Psoas muscle (tissue), 8 donors: ENCODE measurements around the gene MARF1. TPM values are rescaled to one million over a fixed set of nuclear protein-coding genes. Genes with fewer than 3 reads are reported as not detected.
"Not testable (repeated sequence)": the region's sequence is repeated elsewhere in the genome, so short reads cannot be mapped to it uniquely, and the experiment has no call there.

Source experiments
- ATAC-seq, 4 donors: fragments of 200-7000 bp; cut with Tn5 transposase; one replicate each; pipeline ENCODE4 v1.9.1; 2020; ENCODE audit warnings: moderate library complexity in 3 of 4, mild to moderate bottlenecking in 2 of 4
- DNase-seq, 2 donors: peaks; one replicate each; pipeline ENCODE4 v3.0.0-alpha.2; 2020
- H3K27ac ChIP-seq: fragments of 200-600 bp; one replicate; pipeline ENCODE4 v1.8.0; 2022
- H3K27me3 ChIP-seq, 3 donors: fragments of 200-600 bp in 1 of 3; one replicate each; pipeline versions ENCODE4 v1.6.1 to v1.8.0; 2013 to 2022; ENCODE audit warnings: low read length in 2 of 3, mild to moderate bottlenecking in 2 of 3, moderate library complexity in 1 of 3; ENCODE audit not compliant: insufficient read depth in 3 of 3
- H3K36me3 ChIP-seq, 2 donors: fragments of 200-600 bp in 1 of 2; one replicate each; pipeline versions ENCODE4 v1.6.1 to v1.8.0; 2013 to 2022; ENCODE audit warnings: low read depth in 1 of 2, mild to moderate bottlenecking in 1 of 2, moderate library complexity in 1 of 2; ENCODE audit not compliant: insufficient read depth in 1 of 2
- H3K4me1 ChIP-seq: fragments of 200-600 bp; one replicate; pipeline ENCODE4 v1.8.0; 2022
- H3K4me3 ChIP-seq: fragments of 200-600 bp; one replicate; pipeline ENCODE4 v1.8.0; 2022; ENCODE audit warnings: mild to moderate bottlenecking
- H3K9me3 ChIP-seq: fragments of 200-600 bp; one replicate; pipeline ENCODE4 v1.8.0; 2022
- CTCF ChIP-seq: fragments of 200-600 bp; IDR thresholded peaks from one replicate; pipeline ENCODE4 v1.8.0; 2022; ENCODE audit warnings: antibody characterized with exemption
- WGBS, 3 donors: extraction: QIAGEN DNeasy Blood & Tissue Kit; methylation state at CpG; one replicate each; pipeline versions ENCODE4 v1.1.6 to v1.1.7; 2013; 5-methylcytosine and 5-hydroxymethylcytosine counted together
- intact Hi-C, 2 donors: fragments of 100-400 bp; cut with DNase I; formaldehyde crosslinking; loops; one replicate each; pipeline versions ENCODE4 v1.11.0 to v1.14.2; 2022
- polyA plus RNA-seq, 3 donors: library from polyadenylated mRNA; stranded (reverse); fragments of 200-250 nt; gene quantifications; one replicate each; pipeline ENCODE4 v1.2.3, GENCODE V29; 2013
- total RNA-seq, 4 donors: library from RNA; stranded (reverse); fragmentation: NEBNext Ultra II Directional in 2 of 4; extraction: Animal tissue kit (Norgen Biotek cat#: 25700) in 2 of 4; gene quantifications; one replicate each; pipeline versions ENCODE4 v1.2.1 to v1.2.4, GENCODE V29; 2021 to 2023
- donor health status: healthy with polysubstance abuse.
- donor health status: DM: no; HTN: no; CAD: no; lungs with moderate emphysema.
- donor health status: Bipolar disorder and iron deficiency.
- donor health status: healthy.
- donor health status: DM: yes; HTN: yes; CAD: no.
- donor health status: DM: no; HTN: no; CAD: no.
- donor health status: DM: no; HTN: no; CAD: no.
- donor health status: DM: yes; HTN: yes; CAD: no.

MARF1 gene
- total and polyA plus RNA-seq, 7 donors, result 13.4 to 91.5 (median 41.7) TPM

- Histone ChIP-seq H3K4me3 (no peak overlapping the region), H3K27me3 (no peaks in the 10 kb centered on the region), H3K36me3 (no peaks in the 10 kb centered on the region), H3K27ac (no peak overlapping the region), H3K9me3 (no peaks in the 10 kb centered on the region), H3K4me1 (no peaks in the 10 kb centered on the region)
- ATAC-seq, result no peak
- TF ChIP-seq CTCF, result no peak
- DNase-seq, result no peak
- WGBS, 3 donors, result 85 to 89% (median 88%) methylated on average over 10 of the region's 10 CpGs
- intact Hi-C loops, result no loop called here
Measured at GRCh38 chr16:15553313-15554088, 89.5 kb downstream of the MARF1 start.

GRCh38 chr16:15552507-15552906 lies 90.4 kb downstream of the MARF1 start:
- ATAC-seq (peak; percentile 58 to 76 (median 66)), DNase-seq (no peak)
- Histone ChIP-seq H3K27me3 (no peaks in the 10 kb centered on the region), H3K4me3 (no peak overlapping the region), H3K4me1 (no peaks in the 10 kb centered on the region), H3K36me3 (no peaks in the 10 kb centered on the region), H3K27ac (no peak overlapping the region), H3K9me3 (no peaks in the 10 kb centered on the region)
- intact Hi-C loops, result no loop called here
- TF ChIP-seq CTCF, result no peak
- 84 to 96% (median 90%) methylated on average over 6 of the region's 6 CpGs for WGBS, 3 donors

- ATAC-seq, result no peak
- intact Hi-C loops, result loop anchor here in 1 of 2 donors (5.0 kb wide), 1 partner anchor 61 kb away; no protein-coding TSS in a partner anchor
- Histone ChIP-seq H3K4me1 (no peaks in the 10 kb centered on the region), H3K9me3 (no peaks in the 10 kb centered on the region), H3K27ac (no peak overlapping the region), H3K36me3 (no peaks in the 10 kb centered on the region), H3K27me3 (no peaks in the 10 kb centered on the region), H3K4me3 (no peak overlapping the region)
- WGBS, 3 donors, result 79 to 82% (median 81%) methylated on average over 3 of the region's 3 CpGs
- TF ChIP-seq CTCF, result no peak
- no peak for DNase-seq
Measured at GRCh38 chr16:15548482-15548891, 94.5 kb downstream of the MARF1 start.

DNA sequence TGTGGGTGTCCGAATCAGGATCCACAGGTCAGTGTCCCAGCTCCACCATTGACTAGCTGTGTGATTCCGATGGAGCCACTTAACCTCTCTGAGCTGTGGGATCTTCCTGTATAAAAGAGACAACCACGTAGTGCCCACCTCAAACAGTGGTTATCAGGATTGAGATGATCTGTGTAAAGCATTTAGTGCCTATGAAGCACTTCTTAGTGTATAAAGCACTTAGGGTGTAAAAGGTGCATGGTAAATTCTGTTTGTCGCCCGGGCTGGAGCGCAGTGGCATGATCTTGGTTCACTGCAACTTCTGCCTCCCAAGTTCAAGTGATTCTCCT lies 95.2 kb downstream of the MARF1 start:
- intact Hi-C loops, result loop anchor here in 1 of 2 donors (5.0 kb wide), 1 partner anchor 60 kb away; no protein-coding TSS in a partner anchor
- H3K4me1 ChIP-seq, result no peaks in the 10 kb centered on the region
- no peak for ATAC-seq
- DNase-seq, result no peak
- H3K27me3 ChIP-seq, result no peaks in the 10 kb centered on the region
- 99% methylated on average over 6 of the region's 6 CpGs for WGBS, 3 donors
- TF ChIP-seq CTCF, result no peak
- H3K27ac ChIP-seq, result no peak overlapping the region
- no peaks in the 10 kb centered on the region for H3K9me3 ChIP-seq
- H3K4me3 ChIP-seq, result no peak overlapping the region
- H3K36me3 ChIP-seq, result no peaks in the 10 kb centered on the region

DNA sequence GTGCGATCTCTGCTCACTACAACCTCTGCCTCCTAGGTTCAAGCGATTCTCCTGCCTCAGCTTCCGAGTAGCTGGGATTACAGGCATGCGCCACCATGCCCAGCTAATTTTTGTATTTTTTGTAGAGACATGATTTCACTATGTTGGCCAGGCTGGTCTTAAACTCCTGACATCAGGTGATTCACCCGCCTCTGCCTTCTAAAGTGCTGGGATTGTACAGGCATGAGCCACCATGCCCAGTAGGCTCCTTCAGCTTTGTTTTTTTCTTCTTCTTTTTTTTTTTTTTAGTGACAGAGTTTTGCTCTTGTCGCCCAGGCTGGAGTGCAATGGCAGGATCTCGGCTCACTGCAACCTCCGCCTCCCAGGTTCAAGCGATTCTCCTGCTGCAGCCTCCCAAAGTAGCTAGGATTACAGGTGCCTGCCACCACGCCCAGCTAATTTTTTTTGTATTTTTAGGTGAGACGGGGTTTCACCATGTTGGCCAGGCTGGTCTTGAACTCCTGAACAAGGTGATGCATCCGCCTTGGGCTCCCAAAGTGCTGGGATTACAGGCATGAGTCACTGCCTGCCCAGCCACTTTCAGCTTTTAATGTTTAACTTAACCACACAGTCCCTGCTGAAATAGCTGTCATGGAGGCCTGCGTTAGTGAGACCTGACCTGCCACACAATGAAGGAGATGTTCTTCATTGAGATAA lies 95.7 kb downstream of the MARF1 start:
- H3K4me3 ChIP-seq, H3K4me1 ChIP-seq, H3K27ac ChIP-seq, H3K9me3 ChIP-seq, H3K36me3 ChIP-seq, ATAC-seq, DNase-seq, H3K27me3 ChIP-seq: not testable (repeated sequence)
- intact Hi-C loops, result loop anchor here in 1 of 2 donors (5.0 kb wide), 1 partner anchor 60 kb away; no protein-coding TSS in a partner anchor
- 96 to 97% (median 97%) methylated on average over 13 of the region's 13 CpGs for WGBS, 3 donors
